ENCODE data around the gene C7.

DNA sequence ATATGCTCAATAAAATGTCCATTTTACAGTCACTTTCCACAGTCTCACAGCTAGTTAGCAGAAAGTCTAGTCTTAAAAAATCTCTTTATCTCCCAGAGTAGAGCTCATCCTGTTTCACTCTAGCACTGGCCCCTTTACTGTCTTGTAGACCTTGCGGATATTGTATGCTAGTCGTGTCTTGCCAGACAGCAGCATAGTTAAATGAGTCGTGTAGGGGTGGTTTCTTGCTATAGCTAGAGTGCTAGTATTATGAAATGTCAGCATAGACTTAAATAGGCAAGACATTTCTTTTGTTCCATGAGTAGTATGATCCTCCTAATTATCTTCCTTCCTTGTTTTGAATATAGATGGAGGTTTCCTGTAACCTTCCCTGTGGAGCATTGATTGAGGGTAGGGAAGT is 77.4 kb downstream of the C7 start:
- TF ChIP-seq, protein P1, sequence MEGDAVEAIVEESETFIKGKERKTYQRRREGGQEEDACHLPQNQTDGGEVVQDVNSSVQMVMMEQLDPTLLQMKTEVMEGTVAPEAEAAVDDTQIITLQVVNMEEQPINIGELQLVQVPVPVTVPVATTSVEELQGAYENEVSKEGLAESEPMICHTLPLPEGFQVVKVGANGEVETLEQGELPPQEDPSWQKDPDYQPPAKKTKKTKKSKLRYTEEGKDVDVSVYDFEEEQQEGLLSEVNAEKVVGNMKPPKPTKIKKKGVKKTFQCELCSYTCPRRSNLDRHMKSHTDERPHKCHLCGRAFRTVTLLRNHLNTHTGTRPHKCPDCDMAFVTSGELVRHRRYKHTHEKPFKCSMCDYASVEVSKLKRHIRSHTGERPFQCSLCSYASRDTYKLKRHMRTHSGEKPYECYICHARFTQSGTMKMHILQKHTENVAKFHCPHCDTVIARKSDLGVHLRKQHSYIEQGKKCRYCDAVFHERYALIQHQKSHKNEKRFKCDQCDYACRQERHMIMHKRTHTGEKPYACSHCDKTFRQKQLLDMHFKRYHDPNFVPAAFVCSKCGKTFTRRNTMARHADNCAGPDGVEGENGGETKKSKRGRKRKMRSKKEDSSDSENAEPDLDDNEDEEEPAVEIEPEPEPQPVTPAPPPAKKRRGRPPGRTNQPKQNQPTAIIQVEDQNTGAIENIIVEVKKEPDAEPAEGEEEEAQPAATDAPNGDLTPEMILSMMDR (IDR thresholded peaks at IDR 0.05 in 2 of 3, conservative IDR thresholded peaks at IDR 0.05 in 1 of 3; ENCODE audit: control insufficient read depth in 2 of 3, extremely low read depth in 1 of 3, insufficient read depth in 1 of 3, low read depth in 3 of 3, low read length in 3 of 3): no peak
- TF ChIP-seq NFYA (IDR thresholded peaks at IDR 0.05; ENCODE audit: borderline replicate concordance, low read depth, low read length) (no peak), MXI1 (IDR thresholded peaks at IDR 0.05; ENCODE audit: low read depth, low read length) (no peak), ETV6 (conservative IDR thresholded peaks at IDR 0.05 in 1 of 2, IDR thresholded peaks at IDR 0.05 in 1 of 2; ENCODE audit: borderline replicate concordance in 1 of 2, low read depth in 1 of 2) (no peak), JUNB (IDR thresholded peaks at IDR 0.05) (no peak), ZNF384 (IDR thresholded peaks at IDR 0.05; ENCODE audit: borderline replicate concordance, low read depth, low read length) (no peak), TCF7 (IDR thresholded peaks at IDR 0.05; ENCODE audit: borderline replicate concordance) (no peak)
